Kidney (tissue), 14 donors: Measurements from ENCODE around the gene VRK3. TPM values are rescaled to one million over a fixed set of nuclear protein-coding genes. Genes with fewer than 3 reads are reported as not detected.

Experiments
- DNase-seq, 5 donors: peaks; one replicate each; pipeline ENCODE4 v3.0.0-alpha.2; 2013 to 2020
- FAIRE-seq: peaks from 2 replicates; lab custom pipeline; 2012; peaks lifted over from hg19 to GRCh38; lab: Jason Lieb, UNC
- H3K27ac ChIP-seq, 2 donors: one replicate each; pipeline ENCODE4 v1.7.0; 2013; ENCODE audit warnings: low read depth in 2 of 2, low read length in 2 of 2, inconsistent platforms in 1 of 2
- H3K27me3 ChIP-seq: one replicate; pipeline ENCODE4 v1.7.1; 2013; ENCODE audit warnings: low read length, inconsistent platforms; ENCODE audit not compliant: control insufficient read depth, insufficient read depth
- H3K36me3 ChIP-seq, 3 donors: one replicate each; pipeline versions ENCODE4 v1.7.0 to v1.7.1; 2013; ENCODE audit warnings: low read length in 3 of 3, control low read depth in 1 of 3, inconsistent platforms in 1 of 3; ENCODE audit not compliant: insufficient read depth in 3 of 3, control insufficient read depth in 2 of 3
- H3K4me1 ChIP-seq, 3 donors: one replicate each; pipeline versions ENCODE4 v1.7.0 to v1.7.1; 2013; ENCODE audit warnings: low read length in 3 of 3, inconsistent platforms in 1 of 3, low read depth in 1 of 3; ENCODE audit not compliant: control insufficient read depth in 2 of 3, insufficient read depth in 2 of 3
- H3K4me3 ChIP-seq, 3 donors: one replicate each; pipeline versions ENCODE4 v1.7.0 to v1.8.1; 2013; ENCODE audit warnings: low read length in 3 of 3, control low read depth in 1 of 3, inconsistent platforms in 1 of 3
- H3K9ac ChIP-seq, 3 donors: one replicate each; pipeline versions ENCODE4 v1.7.0 to v1.7.1; 2013; ENCODE audit warnings: low read length in 3 of 3, control low read depth in 1 of 3, inconsistent platforms in 1 of 3
- H3K9me3 ChIP-seq, 3 donors: one replicate each; pipeline versions ENCODE4 v1.7.0 to v1.7.1; 2013; ENCODE audit warnings: low read length in 3 of 3, control low read depth in 1 of 3, inconsistent platforms in 1 of 3; ENCODE audit not compliant: control insufficient read depth in 2 of 3, insufficient read depth in 1 of 3
- CTCF ChIP-seq: IDR thresholded peaks from 3 replicates; pipeline ENCODE4 v1.5.1; 2012; ENCODE audit warnings: mild to moderate bottlenecking, moderate library complexity, borderline replicate concordance; ENCODE audit not compliant: insufficient read depth; ENCODE audit errors: extremely low read depth
- intact Hi-C: fragments of 100-400 bp; cut with DNase I; formaldehyde crosslinking; loops from one replicate; pipeline ENCODE4 v1.11.1; 2022
- polyA plus RNA-seq: library from polyadenylated mRNA; stranded (reverse); fragments of 350-450 nt; fragmentation: Illumina TruSeq; extraction: RNeasy Lipid Tissue Mini Kit (QIAGEN cat#74804); gene quantifications from one replicate; pipeline ENCODE4 v1.2.3, GENCODE V29; 2014; ENCODE audit warnings: low read depth, low replicate concordance; ENCODE audit not compliant: insufficient read depth
- total RNA-seq: library from RNA; stranded (reverse); fragmentation: NEBNext Ultra II Directional; extraction: Animal tissue kit (Norgen Biotek cat#: 25700); gene quantifications from one replicate; pipeline ENCODE4 v1.2.1, GENCODE V29; 2021
- donor health status: control.
- donor health status: control.
- donor health status: control.
- donor health status: control.
- donor health status: control.
- donor health status: DM: yes; HTN: yes; CAD: no.
- donor health status: Normal renal cell carcinoma (clear cell type).

Gene VRK3
- total and polyA plus RNA-seq, 2 donors from 2014 or later = 53.2 to 69.0 TPM

GRCh38 chr19:49957262-49957915, 67.8 kb downstream of the VRK3 start:
- Histone ChIP-seq H3K4me3 (no peak overlapping the region), H3K9ac (no peak overlapping the region), H3K36me3 (no peaks in the 10 kb centered on the region), H3K9me3 (no peaks in the 10 kb centered on the region), H3K27me3 (no peaks in the 10 kb centered on the region), H3K4me1 (no peaks in the 10 kb centered on the region), H3K27ac (no peak overlapping the region)
- no peak for TF ChIP-seq CTCF
- no peak for FAIRE-seq
- peak in 2 of 5 donors; percentile 15 to 16 for DNase-seq
- intact Hi-C loops = no loop called here

GRCh38 chr19:49956115-49956495, 69.1 kb downstream of the VRK3 start:
- no peak overlapping the region for H3K27ac ChIP-seq
- TF ChIP-seq CTCF = no peak
- FAIRE-seq = no peak

GRCh38 chr19:49954933-49955332, 70.2 kb downstream of the VRK3 start:
- no peak for TF ChIP-seq CTCF
- Histone ChIP-seq H3K27ac (no peak overlapping the region), H3K4me3 (peak overlapping the region in 1 of 3 donors; percentile 24)

More at GRCh38 chr19:49956115-49956495, 69.1 kb downstream of the VRK3 start:
- no peak for DNase-seq
- no peaks in the 10 kb centered on the region for H3K9me3 ChIP-seq
- intact Hi-C loops = no loop called here
- no peak overlapping the region for H3K4me3 ChIP-seq
- no peaks in the 10 kb centered on the region for H3K4me1 ChIP-seq
- H3K27me3 ChIP-seq = no peaks in the 10 kb centered on the region
- no peak overlapping the region for H3K9ac ChIP-seq
- no peaks in the 10 kb centered on the region for H3K36me3 ChIP-seq

More at GRCh38 chr19:49954933-49955332, 70.2 kb downstream of the VRK3 start:
- H3K36me3 ChIP-seq = no peaks in the 10 kb centered on the region
- DNase-seq (peak in 4 of 5 donors; percentile 26 to 61 (median 50)), FAIRE-seq (no peak)
- no peaks in the 10 kb centered on the region for H3K27me3 ChIP-seq
- no peaks in the 10 kb centered on the region for H3K9me3 ChIP-seq
- intact Hi-C loops = no loop called here
- no peak overlapping the region for H3K9ac ChIP-seq
- no peaks in the 10 kb centered on the region for H3K4me1 ChIP-seq
